ENCODE results near the gene RASA3.

- TF ChIP-seq CTCF (IDR thresholded peaks at IDR 0.05) = no peak
- no peak for TF ChIP-seq POLR2AphosphoS5 (IDR thresholded peaks at IDR 0.05)
Measured at GRCh38 chr13:113991191-113991669, 141.2 kb downstream of the RASA3 start.

Measured in transverse colon (tissue), 4 donors.